Measurements from ENCODE around the gene MAPK8IP3.
A peak's percentile ranks its signal among the peaks of the same experiment; 100 is the strongest.

The MAPK8IP3 gene

GRCh38 chr16:1781254-1781653 lies 75.3 kb downstream of the MAPK8IP3 start:
- Histone ChIP-seq H3K36me3 (ENCODE audit: control insufficient read depth in 1 of 2, insufficient read depth in 2 of 2, low read length in 2 of 2) (peaks cover 45 to 55% of the 10 kb centered on the region in 2 experiments), H3K9me3 (ENCODE audit: insufficient read depth, low read depth, low read length) (no peaks in the 10 kb centered on the region)
- no CpG with 5 or more reads among the region's 20 CpGs for WGBS (ENCODE audit: extremely low coverage, insufficient coverage, insufficient read length)

GRCh38 chr16:1781758-1782407 lies 75.9 kb downstream of the MAPK8IP3 start:
- Histone ChIP-seq H3K27ac (ENCODE audit: low read depth, low read length) (peak overlapping the region; percentile 28), H2BK12ac (ENCODE audit: low read length) (no peak overlapping the region), H3K23ac (ENCODE audit: low read length) (no peak overlapping the region), H3K4me3 (ENCODE audit: low read depth, low read length) (peak overlapping the region; percentile 82), H3K9me3 (ENCODE audit: insufficient read depth, low read depth, low read length) (no peaks in the 10 kb centered on the region), H3K79me2 (ENCODE audit: control insufficient read depth, insufficient read depth, low read length, poor library complexity) (peaks cover 4% of the 10 kb centered on the region), H4K8ac (ENCODE audit: low read depth, low read length) (peak overlapping the region; percentile 69), H3K4me1 (ENCODE audit: control insufficient read depth in 1 of 2, insufficient read depth in 2 of 2, low read length in 2 of 2) (peaks cover 8 to 21% of the 10 kb centered on the region in 2 experiments), H3K79me1 (ENCODE audit: low read length) (no peaks in the 10 kb centered on the region), H4K91ac (ENCODE audit: low read depth, low read length) (peak overlapping the region; percentile 67), H2AFZ (ENCODE audit: insufficient read depth, low read length, poor library complexity) (peak overlapping the region; percentile 8), H3K4me2 (ENCODE audit: low read length) (peak overlapping the region; percentile 91), H4K12ac (ENCODE audit: low read depth, low read length) (peak overlapping the region; percentile 39), H3K4ac (ENCODE audit: low read depth, low read length) (peak overlapping the region; percentile 13), H2BK120ac (ENCODE audit: insufficient read depth, low read length, poor library complexity) (no peak overlapping the region), H3K14ac (ENCODE audit: low read length) (peak overlapping the region; percentile 70), H3K9ac (ENCODE audit: low read length) (peak overlapping the region; percentile 73), H2BK5ac (ENCODE audit: low read depth, low read length, poor library complexity) (no peak overlapping the region), H3K27me3 (ENCODE audit: insufficient read depth, low read length) (no peaks in the 10 kb centered on the region), H3K18ac (ENCODE audit: low read length) (peak overlapping the region; percentile 37), H2AK5ac (ENCODE audit: low read length) (peak overlapping the region; percentile 51), H3K36me3 (ENCODE audit: control insufficient read depth in 1 of 2, insufficient read depth in 2 of 2, low read length in 2 of 2) (peaks cover 45 to 55% of the 10 kb centered on the region in 2 experiments)
- no CpG with 5 or more reads among the region's 70 CpGs for WGBS (ENCODE audit: extremely low coverage, insufficient coverage, insufficient read length)
- DNase-seq: peak; percentile 40 to 62

More at GRCh38 chr16:1781254-1781653, 75.3 kb downstream of the MAPK8IP3 start:
- Histone ChIP-seq H3K4me1 (ENCODE audit: control insufficient read depth in 1 of 2, insufficient read depth in 2 of 2, low read length in 2 of 2) (peaks cover 8 to 21% of the 10 kb centered on the region in 2 experiments), H3K18ac (ENCODE audit: low read length) (peak overlapping the region; percentile 37), H2AK5ac (ENCODE audit: low read length) (peak overlapping the region; percentile 5), H3K4ac (ENCODE audit: low read depth, low read length) (no peak overlapping the region), H4K8ac (ENCODE audit: low read depth, low read length) (peak overlapping the region; percentile 5), H3K27ac (ENCODE audit: low read depth, low read length) (no peak overlapping the region), H2AFZ (ENCODE audit: insufficient read depth, low read length, poor library complexity) (no peak overlapping the region), H3K4me2 (ENCODE audit: low read length) (peak overlapping the region; percentile 91), H3K23ac (ENCODE audit: low read length) (no peak overlapping the region), H3K4me3 (ENCODE audit: low read depth, low read length) (peak overlapping the region; percentile 82), H3K27me3 (ENCODE audit: insufficient read depth, low read length) (no peaks in the 10 kb centered on the region), H2BK5ac (ENCODE audit: low read depth, low read length, poor library complexity) (no peak overlapping the region), H2BK120ac (ENCODE audit: insufficient read depth, low read length, poor library complexity) (no peak overlapping the region), H3K9ac (ENCODE audit: low read length) (peak overlapping the region; percentile 73), H3K79me1 (ENCODE audit: low read length) (no peaks in the 10 kb centered on the region), H3K14ac (ENCODE audit: low read length) (no peak overlapping the region), H2BK12ac (ENCODE audit: low read length) (no peak overlapping the region), H3K79me2 (ENCODE audit: control insufficient read depth, insufficient read depth, low read length, poor library complexity) (peaks cover 4% of the 10 kb centered on the region), H4K91ac (ENCODE audit: low read depth, low read length) (peak overlapping the region; percentile 67), H4K12ac (ENCODE audit: low read depth, low read length) (peak overlapping the region; percentile 39)
- DNase-seq: no peak

DNA sequence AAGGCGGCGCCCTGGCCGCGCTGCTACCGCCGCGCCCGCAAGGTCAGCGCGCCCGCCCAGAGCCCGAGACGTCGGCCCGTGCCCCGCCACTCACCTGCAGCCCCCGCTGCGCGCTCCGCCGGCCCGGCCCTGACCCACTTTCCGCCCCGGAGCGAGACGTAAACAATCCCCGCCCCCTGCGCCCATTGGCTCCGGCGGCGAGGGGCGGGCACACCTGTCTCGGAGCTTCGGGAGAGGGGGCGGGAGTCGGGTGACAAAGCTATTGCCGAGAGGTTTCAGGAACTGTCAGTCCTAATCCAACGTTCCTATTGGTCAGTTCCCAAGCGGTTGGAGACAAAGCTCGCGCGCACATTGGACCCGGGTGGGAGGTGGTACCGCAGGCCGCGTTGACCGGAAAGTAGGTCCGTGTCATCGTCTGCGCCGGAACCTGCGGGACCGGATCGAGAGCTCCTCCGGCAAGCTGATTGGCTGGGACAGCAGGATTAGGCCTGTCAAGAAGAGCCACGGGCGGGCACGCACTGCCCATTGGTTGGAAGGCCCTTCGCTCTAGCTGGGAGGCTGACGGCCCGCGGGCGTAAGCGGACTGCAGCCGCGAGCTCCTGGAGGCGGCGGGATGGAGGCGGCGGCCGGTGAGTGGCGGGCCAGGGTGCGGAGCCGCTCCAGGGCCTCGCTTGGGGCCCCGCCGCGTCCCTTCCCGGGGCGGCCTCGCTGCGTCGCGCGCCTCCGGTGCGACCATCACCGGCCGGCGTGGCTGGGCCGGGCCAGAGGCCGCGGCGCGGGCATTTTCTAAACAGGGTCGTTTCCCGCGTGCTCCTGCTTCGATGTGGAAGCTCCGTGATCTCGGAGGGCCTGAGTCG lies 76.6 kb downstream of the MAPK8IP3 start, which contains the start of the genes NUBP2 and SPSB3:
Gene NUBP2 (plus strand): TSS at position 553 of the 857 bp plus-strand sequence. CDS start 61 bp downstream, at position 614.
Gene SPSB3 (minus strand): TSS at position 164 of the 857 bp plus-strand sequence. CDS start 1,088 bp downstream, outside the sequence.
- Histone ChIP-seq H3K36me3 (ENCODE audit: control insufficient read depth in 1 of 2, insufficient read depth in 2 of 2, low read length in 2 of 2) (peaks cover 45 to 55% of the 10 kb centered on the region in 2 experiments), H2AFZ (ENCODE audit: insufficient read depth, low read length, poor library complexity) (peak within 1 kb of the TSS; percentile 37), H4K8ac (ENCODE audit: low read depth, low read length) (peak within 1 kb of the TSS; percentile 88), H3K9me3 (ENCODE audit: insufficient read depth, low read depth, low read length) (no peaks in the 10 kb centered on the region), H3K79me2 (ENCODE audit: control insufficient read depth, insufficient read depth, low read length, poor library complexity) (peaks cover 4% of the 10 kb centered on the region), H2BK5ac (ENCODE audit: low read depth, low read length, poor library complexity) (no peak within 1 kb of the TSS), H3K27ac (ENCODE audit: low read depth, low read length) (peak within 1 kb of the TSS; percentile 28), H2BK120ac (ENCODE audit: insufficient read depth, low read length, poor library complexity) (peak within 1 kb of the TSS; percentile 44), H3K27me3 (ENCODE audit: insufficient read depth, low read length) (no peaks in the 10 kb centered on the region), H3K23ac (ENCODE audit: low read length) (no peak within 1 kb of the TSS), H3K4me1 (ENCODE audit: control insufficient read depth in 1 of 2, insufficient read depth in 2 of 2, low read length in 2 of 2) (peaks cover 8 to 21% of the 10 kb centered on the region in 2 experiments), H3K4me3 (ENCODE audit: low read depth, low read length) (peak within 1 kb of the TSS; percentile 95), H4K91ac (ENCODE audit: low read depth, low read length) (peak within 1 kb of the TSS; percentile 67), H3K79me1 (ENCODE audit: low read length) (no peaks in the 10 kb centered on the region), H3K14ac (ENCODE audit: low read length) (peak within 1 kb of the TSS; percentile 70), H2AK5ac (ENCODE audit: low read length) (peak within 1 kb of the TSS; percentile 51), H3K18ac (ENCODE audit: low read length) (peak within 1 kb of the TSS; percentile 77), H4K12ac (ENCODE audit: low read depth, low read length) (peak within 1 kb of the TSS; percentile 39), H3K4me2 (ENCODE audit: low read length) (peak within 1 kb of the TSS; percentile 91), H2BK12ac (ENCODE audit: low read length) (no peak within 1 kb of the TSS), H3K9ac (ENCODE audit: low read length) (peak within 1 kb of the TSS; percentile 96), H3K4ac (ENCODE audit: low read depth, low read length) (peak within 1 kb of the TSS; percentile 49)
- WGBS (ENCODE audit: extremely low coverage, insufficient coverage, insufficient read length): no CpG with 5 or more reads among the region's 102 CpGs
- DNase-seq: peak; percentile 100

All from trophoblast cell (in vitro differentiated cells and primary cell).